ENCODE data around the gene FTH1. TPM values are rescaled to one million over a fixed set of nuclear protein-coding genes. Genes with fewer than 3 reads are reported as not detected.

Gene FTH1
- total RNA-seq, 2 donors from 2014 or later, result 2,226 to 2,809 TPM

DNA sequence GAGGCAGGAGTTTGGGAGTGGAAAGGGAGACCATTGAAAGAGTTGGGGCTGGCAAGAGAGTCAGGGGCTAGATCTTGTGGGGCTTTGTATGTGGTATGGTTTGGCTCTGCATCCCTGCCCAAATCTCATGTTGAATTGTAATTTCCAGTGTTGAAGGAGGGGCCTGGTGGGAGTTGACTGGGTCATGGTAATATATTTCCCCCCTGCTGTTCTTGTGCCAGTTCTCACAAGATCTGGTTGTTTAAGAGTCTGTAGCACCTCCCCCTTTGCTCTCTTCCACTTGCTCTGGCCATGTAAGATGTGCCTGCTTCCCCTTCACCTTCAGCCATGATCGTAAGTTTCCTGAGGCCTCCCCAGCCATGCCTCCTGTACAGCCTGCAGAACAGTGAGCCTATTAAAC is 39.9 kb downstream of the FTH1 start:
- no peaks in the 10 kb centered on the region for H3K9me3 ChIP-seq (ENCODE audit: control insufficient read depth, low read length)
- TF ChIP-seq, protein P1, sequence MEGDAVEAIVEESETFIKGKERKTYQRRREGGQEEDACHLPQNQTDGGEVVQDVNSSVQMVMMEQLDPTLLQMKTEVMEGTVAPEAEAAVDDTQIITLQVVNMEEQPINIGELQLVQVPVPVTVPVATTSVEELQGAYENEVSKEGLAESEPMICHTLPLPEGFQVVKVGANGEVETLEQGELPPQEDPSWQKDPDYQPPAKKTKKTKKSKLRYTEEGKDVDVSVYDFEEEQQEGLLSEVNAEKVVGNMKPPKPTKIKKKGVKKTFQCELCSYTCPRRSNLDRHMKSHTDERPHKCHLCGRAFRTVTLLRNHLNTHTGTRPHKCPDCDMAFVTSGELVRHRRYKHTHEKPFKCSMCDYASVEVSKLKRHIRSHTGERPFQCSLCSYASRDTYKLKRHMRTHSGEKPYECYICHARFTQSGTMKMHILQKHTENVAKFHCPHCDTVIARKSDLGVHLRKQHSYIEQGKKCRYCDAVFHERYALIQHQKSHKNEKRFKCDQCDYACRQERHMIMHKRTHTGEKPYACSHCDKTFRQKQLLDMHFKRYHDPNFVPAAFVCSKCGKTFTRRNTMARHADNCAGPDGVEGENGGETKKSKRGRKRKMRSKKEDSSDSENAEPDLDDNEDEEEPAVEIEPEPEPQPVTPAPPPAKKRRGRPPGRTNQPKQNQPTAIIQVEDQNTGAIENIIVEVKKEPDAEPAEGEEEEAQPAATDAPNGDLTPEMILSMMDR (conservative IDR thresholded peaks at IDR 0.05), result no peak
- H3K4me3 ChIP-seq (ENCODE audit: low read length), result no peak overlapping the region
- H3K4me1 ChIP-seq (ENCODE audit: control insufficient read depth, insufficient read depth, low read length), result peaks cover 14% of the 10 kb centered on the region
- no peak for DNase-seq
- Mint-ChIP-seq H3K4me1 (peaks cover 23% of the 10 kb centered on the region), H3K36me3 (ENCODE audit: low read depth) (no peaks in the 10 kb centered on the region), H3K27ac (no peak overlapping the region), H3K9me3 (no peaks in the 10 kb centered on the region), H3K4me3 (no peak overlapping the region), H3K27me3 (ENCODE audit: insufficient read depth) (no peaks in the 10 kb centered on the region)
- H3K36me3 ChIP-seq (ENCODE audit: control insufficient read depth, insufficient read depth, low read length), result no peaks in the 10 kb centered on the region
- no peaks in the 10 kb centered on the region for H3K27me3 ChIP-seq (ENCODE audit: control insufficient read depth, insufficient read depth, low read length, poor library complexity, severe bottlenecking)
- no peak overlapping the region for H3K9ac ChIP-seq (ENCODE audit: extremely low read depth, low read length, poor library complexity, severe bottlenecking)
- H3K27ac ChIP-seq (ENCODE audit: low read depth, low read length), result no peak overlapping the region
- WGBS, 2 experiments (ENCODE audit: insufficient coverage in 1 of 2, insufficient read length in 1 of 2), result 89 to 100% methylated on average over 1 of the region's 1 CpG

GRCh38 chr11:61926235-61926634 is 41.2 kb downstream of the FTH1 start:
- WGBS, 2 experiments (ENCODE audit: insufficient coverage in 1 of 2, insufficient read length in 1 of 2), result 78 to 98% methylated on average over 2 to 3 of the region's 3 CpGs
- Mint-ChIP-seq H3K27me3 (ENCODE audit: insufficient read depth) (no peaks in the 10 kb centered on the region), H3K4me3 (no peak overlapping the region), H3K4me1 (peaks cover 27% of the 10 kb centered on the region), H3K9me3 (no peaks in the 10 kb centered on the region), H3K27ac (no peak overlapping the region), H3K36me3 (ENCODE audit: low read depth) (no peaks in the 10 kb centered on the region)
- no peaks in the 10 kb centered on the region for H3K9me3 ChIP-seq (ENCODE audit: control insufficient read depth, low read length)
- H3K9ac ChIP-seq (ENCODE audit: extremely low read depth, low read length, poor library complexity, severe bottlenecking), result no peak overlapping the region
- H3K4me3 ChIP-seq (ENCODE audit: low read length), result no peak overlapping the region
- no peak overlapping the region for H3K27ac ChIP-seq (ENCODE audit: low read depth, low read length)
- peaks cover 14% of the 10 kb centered on the region for H3K4me1 ChIP-seq (ENCODE audit: control insufficient read depth, insufficient read depth, low read length)
- no peak for DNase-seq
- no peaks in the 10 kb centered on the region for H3K27me3 ChIP-seq (ENCODE audit: control insufficient read depth, insufficient read depth, low read length, poor library complexity, severe bottlenecking)
- no peaks in the 10 kb centered on the region for H3K36me3 ChIP-seq (ENCODE audit: control insufficient read depth, insufficient read depth, low read length)
- TF ChIP-seq, protein P1 (conservative IDR thresholded peaks at IDR 0.05), result no peak

DNA sequence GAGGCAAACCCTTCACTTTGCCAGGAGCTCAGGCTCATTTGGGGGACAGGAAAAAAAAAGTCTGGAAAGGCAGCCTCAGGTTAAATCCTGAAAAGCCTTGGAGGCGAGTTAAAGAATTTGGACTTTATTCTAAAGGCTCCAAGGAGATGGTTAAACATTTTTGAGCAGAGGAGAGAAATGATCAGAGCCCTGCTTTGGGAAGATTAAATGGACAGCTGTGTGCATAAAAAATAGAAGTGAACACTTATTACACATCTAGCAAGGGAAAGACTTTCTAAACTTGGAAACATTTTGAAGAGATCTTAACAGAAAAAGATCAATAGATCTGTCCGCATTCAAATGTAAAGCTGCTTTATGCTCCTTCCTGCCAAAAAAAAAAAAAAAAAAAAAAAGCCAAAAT is 41.7 kb downstream of the FTH1 start:
- Mint-ChIP-seq H3K4me3 (no peak overlapping the region), H3K27me3 (ENCODE audit: insufficient read depth) (no peaks in the 10 kb centered on the region), H3K9me3 (no peaks in the 10 kb centered on the region), H3K27ac (no peak overlapping the region), H3K4me1 (peaks cover 29% of the 10 kb centered on the region), H3K36me3 (ENCODE audit: low read depth) (no peaks in the 10 kb centered on the region)
- TF ChIP-seq, protein P1 (conservative IDR thresholded peaks at IDR 0.05), result no peak
- Histone ChIP-seq H3K36me3 (ENCODE audit: control insufficient read depth, insufficient read depth, low read length) (no peaks in the 10 kb centered on the region), H3K4me1 (ENCODE audit: control insufficient read depth, insufficient read depth, low read length) (peaks cover 14% of the 10 kb centered on the region), H3K27me3 (ENCODE audit: control insufficient read depth, insufficient read depth, low read length, poor library complexity, severe bottlenecking) (no peaks in the 10 kb centered on the region), H3K27ac (ENCODE audit: low read depth, low read length) (no peak overlapping the region), H3K9ac (ENCODE audit: extremely low read depth, low read length, poor library complexity, severe bottlenecking) (no peak overlapping the region), H3K4me3 (ENCODE audit: low read length) (no peak overlapping the region), H3K9me3 (ENCODE audit: control insufficient read depth, low read length) (no peaks in the 10 kb centered on the region)
- 92 to 96% methylated on average over 2 of the region's 2 CpGs for WGBS, 2 experiments (ENCODE audit: insufficient coverage in 1 of 2, insufficient read length in 1 of 2)
- DNase-seq, result no peak

Measured in endodermal cell (in vitro differentiated cells).